SK-N-SH treated with all-trans-retinoic acid at 6 μM for 48 hours (cell line): ENCODE results near the gene PKDREJ.
A peak's percentile ranks its signal among the peaks of the same experiment; 100 is the strongest.

ENCODE experiments used
- ATAC-seq: fragments of 200-7000 bp; cut with Tn5 transposase; 3 replicates; pipeline ENCODE4 v1.9.1; 2020; ENCODE audit warnings: mild to moderate bottlenecking, moderate library complexity
- ARNTL ChIP-seq: fragments of 450-650 bp; formaldehyde crosslinking; IDR thresholded peaks from 2 replicates; pipeline ENCODE4 v1.5.0; 2020; ENCODE audit warnings: low read depth, mild to moderate bottlenecking, moderate library complexity, borderline replicate concordance
- BACH2 ChIP-seq: fragments of 250-450 bp; sonication (Bioruptor Pico); IDR thresholded peaks from 2 replicates; pipeline ENCODE4 v1.9.0; 2021; ENCODE audit warnings: mild to moderate bottlenecking, borderline replicate concordance
- ESRRG ChIP-seq: fragments of 250-450 bp; sonication (Bioruptor Pico); IDR thresholded peaks from 2 replicates; pipeline ENCODE4 v1.6.1; 2021; ENCODE audit warnings: mild to moderate bottlenecking
- GLIS3 ChIP-seq: fragments of 250-450 bp; sonication (Bioruptor Pico); IDR thresholded peaks from 2 replicates; pipeline ENCODE4 v1.5.0; 2020; ENCODE audit warnings: mild to moderate bottlenecking, moderate library complexity
- ISL1 ChIP-seq: fragments of 250-450 bp; sonication (Bioruptor Pico); IDR thresholded peaks from 2 replicates; pipeline ENCODE4 v2.1.2; 2022; ENCODE audit warnings: mild to moderate bottlenecking, moderate library complexity
- OSR1 ChIP-seq: fragments of 250-450 bp; sonication (Bioruptor Pico); IDR thresholded peaks from 2 replicates; pipeline ENCODE4 v1.8.0; 2022; ENCODE audit warnings: moderate library complexity, mild to moderate bottlenecking, inconsistent platforms
- PPARA ChIP-seq: fragments of 250-450 bp; sonication (Bioruptor Pico); IDR thresholded peaks from 2 replicates; pipeline ENCODE4 v1.5.0; 2020; ENCODE audit warnings: mild to moderate bottlenecking, borderline replicate concordance
- RARB ChIP-seq: fragments of 250-450 bp; sonication (Bioruptor Pico); IDR thresholded peaks from 2 replicates; pipeline ENCODE4 v1.8.0; 2021; ENCODE audit warnings: mild to moderate bottlenecking, moderate library complexity
- SNAI2 ChIP-seq: fragments of 250-450 bp; sonication (Bioruptor Pico); IDR thresholded peaks from 2 replicates; pipeline ENCODE4 v1.5.0; 2020; ENCODE audit warnings: mild to moderate bottlenecking, moderate library complexity
- TCF4 ChIP-seq: fragments of 250-450 bp; sonication (Bioruptor Pico); IDR thresholded peaks from 2 replicates; pipeline ENCODE4 v1.8.0; 2021; ENCODE audit warnings: mild to moderate bottlenecking, moderate library complexity, borderline replicate concordance
- TOX ChIP-seq: fragments of 250-450 bp; sonication (Bioruptor Pico); IDR thresholded peaks from 2 replicates; pipeline ENCODE4 v1.8.0; 2021; ENCODE audit warnings: mild to moderate bottlenecking, moderate library complexity, borderline replicate concordance
- ZC3H10 ChIP-seq: fragments of 250-450 bp; sonication (Bioruptor Pico); IDR thresholded peaks from 2 replicates; pipeline ENCODE4 v1.5.1; 2021; ENCODE audit warnings: mild to moderate bottlenecking, moderate library complexity
- ZFP3 ChIP-seq: fragments of 250-450 bp; sonication (Bioruptor Pico); IDR thresholded peaks from 2 replicates; pipeline ENCODE4 v1.5.0; 2020; ENCODE audit warnings: mild to moderate bottlenecking, moderate library complexity
- ZFP30 ChIP-seq: fragments of 450-650 bp; formaldehyde crosslinking; IDR thresholded peaks from 2 replicates; pipeline ENCODE4 v1.5.0; 2022; ENCODE audit warnings: mild to moderate bottlenecking, moderate library complexity
- ZNF565 ChIP-seq: fragments of 450-650 bp; formaldehyde crosslinking; conservative IDR thresholded peaks from 2 replicates; pipeline ENCODE4 v1.5.0; 2020; ENCODE audit warnings: low read depth, mild to moderate bottlenecking, moderate library complexity
- ZNF8 ChIP-seq: fragments of 450-650 bp; formaldehyde crosslinking; IDR thresholded peaks from 2 replicates; pipeline ENCODE4 v1.5.0; 2020; ENCODE audit warnings: mild to moderate bottlenecking, moderate library complexity
- TF ChIP-seq, protein P1 (sequence below): fragments of 250-450 bp; sonication (Bioruptor Pico); IDR thresholded peaks from 2 replicates; pipeline ENCODE4 v1.8.0; 2020; ENCODE audit warnings: mild to moderate bottlenecking, moderate library complexity, borderline replicate concordance
- TF ChIP-seq, protein P2 (sequence below): fragments of 250-450 bp; sonication (Bioruptor Pico); IDR thresholded peaks from 2 replicates; pipeline ENCODE4 v1.8.0; 2021; ENCODE audit warnings: low read depth, mild to moderate bottlenecking, moderate library complexity, borderline replicate concordance
- TF ChIP-seq, protein P3 (sequence below): fragments of 250-450 bp; sonication (Bioruptor Pico); IDR thresholded peaks from 2 replicates; pipeline ENCODE4 v1.5.0; 2020; ENCODE audit warnings: mild to moderate bottlenecking, moderate library complexity

PKDREJ gene

DNA sequence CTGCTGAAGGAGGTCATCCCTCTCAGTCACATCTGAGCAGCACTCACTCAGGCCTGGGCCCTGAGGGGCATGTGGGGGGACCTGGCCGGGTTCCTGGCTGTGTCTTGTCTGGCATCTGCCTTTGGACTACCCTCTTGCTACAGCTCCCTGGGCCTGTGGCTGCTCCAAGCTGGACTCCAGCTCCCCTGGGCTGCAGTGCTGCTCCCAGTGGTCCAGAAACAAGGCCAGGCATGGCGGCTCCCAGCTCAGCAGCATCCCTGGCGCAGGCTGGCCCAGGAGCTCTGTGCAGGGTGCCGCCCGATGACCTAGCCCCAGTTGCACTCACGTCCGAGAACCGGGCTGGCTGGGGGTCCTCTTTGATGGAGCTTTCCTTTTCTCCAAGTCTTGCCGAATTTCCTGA, 18.4 kb downstream of the PKDREJ start:
- no peak for TF ChIP-seq ESRRG (CRISPR knock-in tag)
- no peak for TF ChIP-seq GLIS3 (CRISPR knock-in tag)
- TF ChIP-seq BACH2 (CRISPR knock-in tag) = no peak
- TF ChIP-seq SNAI2 (CRISPR knock-in tag) = no peak
- TF ChIP-seq TOX = no peak
- no peak for TF ChIP-seq ISL1 (CRISPR knock-in tag)
- TF ChIP-seq RARB (CRISPR knock-in tag) = no peak
- TF ChIP-seq ARNTL (CRISPR knock-in tag) = no peak
- TF ChIP-seq, protein P1, sequence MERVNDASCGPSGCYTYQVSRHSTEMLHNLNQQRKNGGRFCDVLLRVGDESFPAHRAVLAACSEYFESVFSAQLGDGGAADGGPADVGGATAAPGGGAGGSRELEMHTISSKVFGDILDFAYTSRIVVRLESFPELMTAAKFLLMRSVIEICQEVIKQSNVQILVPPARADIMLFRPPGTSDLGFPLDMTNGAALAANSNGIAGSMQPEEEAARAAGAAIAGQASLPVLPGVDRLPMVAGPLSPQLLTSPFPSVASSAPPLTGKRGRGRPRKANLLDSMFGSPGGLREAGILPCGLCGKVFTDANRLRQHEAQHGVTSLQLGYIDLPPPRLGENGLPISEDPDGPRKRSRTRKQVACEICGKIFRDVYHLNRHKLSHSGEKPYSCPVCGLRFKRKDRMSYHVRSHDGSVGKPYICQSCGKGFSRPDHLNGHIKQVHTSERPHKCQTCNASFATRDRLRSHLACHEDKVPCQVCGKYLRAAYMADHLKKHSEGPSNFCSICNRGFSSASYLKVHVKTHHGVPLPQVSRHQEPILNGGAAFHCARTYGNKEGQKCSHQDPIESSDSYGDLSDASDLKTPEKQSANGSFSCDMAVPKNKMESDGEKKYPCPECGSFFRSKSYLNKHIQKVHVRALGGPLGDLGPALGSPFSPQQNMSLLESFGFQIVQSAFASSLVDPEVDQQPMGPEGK (CRISPR knock-in tag) = no peak
- TF ChIP-seq, protein P2, sequence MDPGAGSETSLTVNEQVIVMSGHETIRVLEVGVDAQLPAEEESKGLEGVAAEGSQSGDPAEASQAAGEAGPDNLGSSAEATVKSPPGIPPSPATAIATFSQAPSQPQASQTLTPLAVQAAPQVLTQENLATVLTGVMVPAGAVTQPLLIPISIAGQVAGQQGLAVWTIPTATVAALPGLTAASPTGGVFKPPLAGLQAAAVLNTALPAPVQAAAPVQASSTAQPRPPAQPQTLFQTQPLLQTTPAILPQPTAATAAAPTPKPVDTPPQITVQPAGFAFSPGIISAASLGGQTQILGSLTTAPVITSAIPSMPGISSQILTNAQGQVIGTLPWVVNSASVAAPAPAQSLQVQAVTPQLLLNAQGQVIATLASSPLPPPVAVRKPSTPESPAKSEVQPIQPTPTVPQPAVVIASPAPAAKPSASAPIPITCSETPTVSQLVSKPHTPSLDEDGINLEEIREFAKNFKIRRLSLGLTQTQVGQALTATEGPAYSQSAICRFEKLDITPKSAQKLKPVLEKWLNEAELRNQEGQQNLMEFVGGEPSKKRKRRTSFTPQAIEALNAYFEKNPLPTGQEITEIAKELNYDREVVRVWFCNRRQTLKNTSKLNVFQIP (CRISPR knock-in tag) = no peak
- TF ChIP-seq ZC3H10 = no peak
- TF ChIP-seq, protein P3, sequence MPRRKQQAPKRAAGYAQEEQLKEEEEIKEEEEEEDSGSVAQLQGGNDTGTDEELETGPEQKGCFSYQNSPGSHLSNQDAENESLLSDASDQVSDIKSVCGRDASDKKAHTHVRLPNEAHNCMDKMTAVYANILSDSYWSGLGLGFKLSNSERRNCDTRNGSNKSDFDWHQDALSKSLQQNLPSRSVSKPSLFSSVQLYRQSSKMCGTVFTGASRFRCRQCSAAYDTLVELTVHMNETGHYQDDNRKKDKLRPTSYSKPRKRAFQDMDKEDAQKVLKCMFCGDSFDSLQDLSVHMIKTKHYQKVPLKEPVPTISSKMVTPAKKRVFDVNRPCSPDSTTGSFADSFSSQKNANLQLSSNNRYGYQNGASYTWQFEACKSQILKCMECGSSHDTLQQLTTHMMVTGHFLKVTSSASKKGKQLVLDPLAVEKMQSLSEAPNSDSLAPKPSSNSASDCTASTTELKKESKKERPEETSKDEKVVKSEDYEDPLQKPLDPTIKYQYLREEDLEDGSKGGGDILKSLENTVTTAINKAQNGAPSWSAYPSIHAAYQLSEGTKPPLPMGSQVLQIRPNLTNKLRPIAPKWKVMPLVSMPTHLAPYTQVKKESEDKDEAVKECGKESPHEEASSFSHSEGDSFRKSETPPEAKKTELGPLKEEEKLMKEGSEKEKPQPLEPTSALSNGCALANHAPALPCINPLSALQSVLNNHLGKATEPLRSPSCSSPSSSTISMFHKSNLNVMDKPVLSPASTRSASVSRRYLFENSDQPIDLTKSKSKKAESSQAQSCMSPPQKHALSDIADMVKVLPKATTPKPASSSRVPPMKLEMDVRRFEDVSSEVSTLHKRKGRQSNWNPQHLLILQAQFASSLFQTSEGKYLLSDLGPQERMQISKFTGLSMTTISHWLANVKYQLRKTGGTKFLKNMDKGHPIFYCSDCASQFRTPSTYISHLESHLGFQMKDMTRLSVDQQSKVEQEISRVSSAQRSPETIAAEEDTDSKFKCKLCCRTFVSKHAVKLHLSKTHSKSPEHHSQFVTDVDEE (CRISPR knock-in tag) = no peak
- ATAC-seq = no peak

DNA sequence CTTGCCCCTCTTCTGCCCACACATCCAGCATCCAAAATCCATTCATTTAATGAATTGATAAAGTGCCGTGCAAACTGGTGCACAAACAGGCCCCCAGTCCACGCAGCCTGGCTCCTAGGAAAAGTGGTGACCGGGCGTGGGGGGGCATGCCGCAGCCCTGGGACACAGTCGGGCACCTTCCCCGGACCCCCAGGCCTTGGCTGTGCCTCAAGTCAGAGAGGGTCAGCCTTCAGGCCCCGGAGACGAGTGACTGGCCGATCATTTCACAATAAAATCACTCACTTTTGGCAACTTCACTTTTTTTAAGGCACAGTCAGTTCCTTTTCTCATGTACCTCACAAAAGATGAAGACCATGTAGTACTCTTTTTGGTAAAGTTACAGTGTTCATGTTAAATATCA, 21.1 kb downstream of the PKDREJ start:
- TF ChIP-seq, protein P2 (CRISPR knock-in tag) = no peak
- no peak for ATAC-seq

DNA sequence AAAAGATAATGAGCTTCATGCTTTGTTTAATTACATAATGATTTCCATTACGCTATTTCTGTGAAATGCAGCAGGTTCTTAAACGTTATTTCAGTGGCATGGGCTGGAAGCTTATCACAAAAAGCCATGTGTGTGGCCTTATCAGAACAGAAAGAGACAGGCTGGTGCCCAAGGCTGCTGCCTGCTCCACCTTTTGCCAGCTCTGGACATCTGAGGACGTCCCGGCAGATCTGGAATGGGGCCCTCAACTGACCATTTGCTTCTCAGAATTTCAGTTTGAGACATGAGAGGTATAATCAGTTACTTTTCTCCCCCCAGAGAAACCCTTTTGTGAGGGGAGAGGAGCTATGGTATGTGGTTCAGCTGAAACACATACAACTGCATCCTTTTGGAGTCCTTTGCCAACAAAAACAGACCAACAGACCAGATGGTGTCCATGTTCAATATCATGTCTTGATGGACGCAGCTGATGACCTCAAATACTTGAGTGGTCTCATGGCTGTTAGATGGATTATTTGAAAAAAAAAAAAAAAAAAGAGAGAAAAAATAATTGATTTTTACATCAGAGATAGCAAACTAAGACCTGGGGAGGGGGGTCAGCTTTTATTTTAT, 21.6 kb downstream of the PKDREJ start:
- ATAC-seq = no peak; the same call in 2 of the 3 replicates
- TF ChIP-seq PPARA (CRISPR knock-in tag) (no peak), ISL1 (CRISPR knock-in tag) (peak; percentile 41; the same call in 1 of the 2 replicates), OSR1 (CRISPR knock-in tag) (no peak), ARNTL (CRISPR knock-in tag) (no peak), RARB (CRISPR knock-in tag) (no peak), BACH2 (CRISPR knock-in tag) (no peak), GLIS3 (CRISPR knock-in tag) (0 out of 2 replicates have a peak, but pooled peaks have one; percentile 18), SNAI2 (CRISPR knock-in tag) (no peak; the same call in 1 of the 2 replicates), ZFP3 (CRISPR knock-in tag) (no peak), TCF4 (peak; percentile 96), ZNF8 (CRISPR knock-in tag) (no peak; the same call in 1 of the 2 replicates), ZFP30 (CRISPR knock-in tag) (no peak), ZC3H10 (no peak), ZNF565 (CRISPR knock-in tag) (no peak), TOX (no peak)
- TF ChIP-seq, protein P1 (CRISPR knock-in tag) = no peak
- TF ChIP-seq, protein P2 (CRISPR knock-in tag) = no peak
- TF ChIP-seq, protein P3 (CRISPR knock-in tag) = peak; percentile 75
